HFFc6 (cell line): ENCODE results near the gene SPATA20. TPM values are rescaled to one million over a fixed set of nuclear protein-coding genes. Genes with fewer than 3 reads are reported as not detected.
A peak's percentile ranks its signal among the peaks of the same experiment; 100 is the strongest.

Experiments
- DNase-seq: peaks from one replicate; pipeline ENCODE4 v3.0.0-alpha.2; 2018
- H3K27ac Mint-ChIP-seq: 2 replicates; pipeline ENCODE4 v1.8.0; 2020; ENCODE audit warnings: mild to moderate bottlenecking, mixed read lengths
- H3K27me3 Mint-ChIP-seq: 2 replicates; pipeline ENCODE4 v1.8.0; 2021; ENCODE audit warnings: mild to moderate bottlenecking, moderate library complexity, mixed read lengths; ENCODE audit not compliant: insufficient read depth
- H3K36me3 Mint-ChIP-seq: 2 replicates; pipeline ENCODE4 v1.8.0; 2021; ENCODE audit warnings: low read depth, mixed read lengths
- H3K4me1 Mint-ChIP-seq: 2 replicates; pipeline ENCODE4 v1.8.0; 2020; ENCODE audit warnings: low read depth, mixed read lengths
- H3K4me3 Mint-ChIP-seq: 2 replicates; pipeline ENCODE4 v1.8.0; 2020; ENCODE audit warnings: mild to moderate bottlenecking, moderate library complexity, mixed read lengths
- H3K9me3 Mint-ChIP-seq: 2 replicates; pipeline ENCODE4 v1.8.0; 2020; ENCODE audit warnings: mild to moderate bottlenecking, mixed read lengths
- CTCF ChIP-seq: fragments of 200-600 bp; sonication (generic); IDR thresholded peaks from 2 replicates; pipeline ENCODE4 v1.5.0; 2021; ENCODE audit warnings: antibody characterized with exemption, mild to moderate bottlenecking
- total RNA-seq, 6 experiments: library from RNA; stranded (reverse); fragmentation: NEBNext Ultra II Directional; extraction: Animal tissue kit (Norgen Biotek cat#: 25700); gene quantifications; 2 replicates in 1 of 6; 3 replicates in 5 of 6; pipeline ENCODE4 v1.2.3, GENCODE V29; 2021

SPATA20 gene
- total RNA-seq, 6 experiments from 2014 or later = 53.4 to 71.2 (median 62.6) TPM

- H3K36me3 Mint-ChIP-seq = no peaks in the 10 kb centered on the region
- H3K4me3 Mint-ChIP-seq = no peak overlapping the region
- H3K27ac Mint-ChIP-seq = no peak overlapping the region
- no peak for TF ChIP-seq CTCF
- DNase-seq = no peak
- no peaks in the 10 kb centered on the region for H3K9me3 Mint-ChIP-seq
- H3K27me3 Mint-ChIP-seq = peaks cover 44% of the 10 kb centered on the region
- H3K4me1 Mint-ChIP-seq = peaks cover 16% of the 10 kb centered on the region
These were observed 17.1 kb upstream of the SPATA20 start for GRCh38 chr17:50529849-50530248.

GRCh38 chr17:50531428-50532025, 15.4 kb upstream of the SPATA20 start:
- H3K4me1 Mint-ChIP-seq = peaks cover 16% of the 10 kb centered on the region
- no peak overlapping the region for H3K4me3 Mint-ChIP-seq
- no peaks in the 10 kb centered on the region for H3K9me3 Mint-ChIP-seq
- no peaks in the 10 kb centered on the region for H3K36me3 Mint-ChIP-seq
- no peak overlapping the region for H3K27ac Mint-ChIP-seq
- TF ChIP-seq CTCF = no peak
- H3K27me3 Mint-ChIP-seq = peaks cover 47% of the 10 kb centered on the region
- DNase-seq = no peak

- no peak for DNase-seq
- Mint-ChIP-seq H3K27ac (no peak within 1 kb of the TSS), H3K4me3 (peak within 1 kb of the TSS; percentile 36; the same call in 1 of the 2 replicates), H3K9me3 (no peaks in the 10 kb centered on the region), H3K36me3 (no peaks in the 10 kb centered on the region), H3K27me3 (peaks cover 47% of the 10 kb centered on the region), H3K4me1 (peaks cover 16% of the 10 kb centered on the region)
- TF ChIP-seq CTCF = no peak
These were observed 14.4 kb upstream of the SPATA20 start, which contains the start of gene EPN3 for GRCh38 chr17:50532452-50533024. Gene EPN3, plus strand, starts transcription at chr17:50532735. Its CDS starts 3,822 bp downstream, at chr17:50536557.

- Mint-ChIP-seq H3K9me3 (no peaks in the 10 kb centered on the region), H3K27ac (no peak overlapping the region), H3K36me3 (no peaks in the 10 kb centered on the region), H3K27me3 (peaks cover 45% of the 10 kb centered on the region), H3K4me3 (no peak overlapping the region), H3K4me1 (peaks cover 16% of the 10 kb centered on the region)
- no peak for DNase-seq
- TF ChIP-seq CTCF = no peak
These were observed 13.8 kb upstream of the SPATA20 start for GRCh38 chr17:50533185-50533584.

GRCh38 chr17:50533720-50534148, 13.2 kb upstream of the SPATA20 start:
- TF ChIP-seq CTCF = no peak
- peaks cover 16% of the 10 kb centered on the region for H3K4me1 Mint-ChIP-seq
- no peaks in the 10 kb centered on the region for H3K36me3 Mint-ChIP-seq
- H3K4me3 Mint-ChIP-seq = peak overlapping the region; percentile 36; the same call in 1 of the 2 replicates
- H3K27ac Mint-ChIP-seq = no peak overlapping the region
- no peaks in the 10 kb centered on the region for H3K9me3 Mint-ChIP-seq
- H3K27me3 Mint-ChIP-seq = peaks cover 45% of the 10 kb centered on the region
- DNase-seq = no peak
